CMK (cell line): ENCODE data around the gene PFDN5.

ENCODE experiments used
- DNase-seq: peaks from one replicate; pipeline ENCODE4 v3.0.0-alpha.2; 2010; ENCODE audit warnings: low read depth

PFDN5 gene

GRCh38 chr12:53295070-53295890 is at the start of gene PFDN5:
TSS of gene PFDN5 (plus strand) at chr12:53295542. CDS start at chr12:53295568, 26 bp downstream.
- DNase-seq: peak; percentile 68

GRCh38 chr12:53251477-53252348 is 43.6 kb upstream of the PFDN5 start:
- DNase-seq: peak; percentile 70

GRCh38 chr12:53252349-53252916 is 42.9 kb upstream of the PFDN5 start:
- DNase-seq: no peak

- no peak for DNase-seq
Observed at GRCh38 chr12:53253298-53253697, 42.0 kb upstream of the PFDN5 start.

GRCh38 chr12:53254816-53255545 is 40.4 kb upstream of the PFDN5 start:
- DNase-seq: no peak

- DNase-seq: no peak
Observed at GRCh38 chr12:53255996-53256395, 39.3 kb upstream of the PFDN5 start.

GRCh38 chr12:53258541-53259539 is 36.5 kb upstream of the PFDN5 start:
- DNase-seq: peak; percentile 71

- DNase-seq: no peak
Observed at GRCh38 chr12:53259891-53260290, 35.5 kb upstream of the PFDN5 start.

GRCh38 chr12:53265783-53266182 is 29.6 kb upstream of the PFDN5 start:
- no peak for DNase-seq

GRCh38 chr12:53267306-53267998 is 27.9 kb upstream of the PFDN5 start:
- no peak for DNase-seq

GRCh38 chr12:53267999-53268629 is 27.2 kb upstream of the PFDN5 start, which contains the start of gene ESPL1:
TSS of gene ESPL1 (plus strand) at chr12:53268299. CDS start at chr12:53268767, 468 bp downstream.
- DNase-seq: peak; percentile 82

GRCh38 chr12:53268630-53269562 is 26.4 kb upstream of the PFDN5 start:
- no peak for DNase-seq

GRCh38 chr12:53274445-53274844 is 20.9 kb upstream of the PFDN5 start:
- DNase-seq: no peak

GRCh38 chr12:53276511-53276910 is 18.8 kb upstream of the PFDN5 start:
- no peak for DNase-seq

GRCh38 chr12:53277981-53278380 is 17.4 kb upstream of the PFDN5 start:
- no peak for DNase-seq

- DNase-seq: no peak
Observed at GRCh38 chr12:53279283-53279869, 16.0 kb upstream of the PFDN5 start.

GRCh38 chr12:53279888-53280498 is 15.3 kb upstream of the PFDN5 start:
- DNase-seq: no peak
